HEK293 (cell line): ENCODE measurements around the gene PLXNA3.

Experiments
- WT1 ChIP-seq: fragments of 450-650 bp; formaldehyde crosslinking; IDR thresholded peaks from 2 replicates; pipeline ENCODE4 v1.5.1; 2016; ENCODE audit warnings: missing biosample characterization, missing genetic modification characterization
- YY1 ChIP-seq: fragments of 450-650 bp; formaldehyde crosslinking; IDR thresholded peaks from 2 replicates; pipeline ENCODE4 v1.5.1; 2018; ENCODE audit warnings: missing biosample characterization, missing genetic modification characterization
- TF ChIP-seq, protein P1 (sequence below): fragments of 450-650 bp; formaldehyde crosslinking; IDR thresholded peaks from 2 replicates; pipeline ENCODE4 v1.5.1; 2016; ENCODE audit warnings: missing biosample characterization, missing genetic modification characterization, low read depth

DNA sequence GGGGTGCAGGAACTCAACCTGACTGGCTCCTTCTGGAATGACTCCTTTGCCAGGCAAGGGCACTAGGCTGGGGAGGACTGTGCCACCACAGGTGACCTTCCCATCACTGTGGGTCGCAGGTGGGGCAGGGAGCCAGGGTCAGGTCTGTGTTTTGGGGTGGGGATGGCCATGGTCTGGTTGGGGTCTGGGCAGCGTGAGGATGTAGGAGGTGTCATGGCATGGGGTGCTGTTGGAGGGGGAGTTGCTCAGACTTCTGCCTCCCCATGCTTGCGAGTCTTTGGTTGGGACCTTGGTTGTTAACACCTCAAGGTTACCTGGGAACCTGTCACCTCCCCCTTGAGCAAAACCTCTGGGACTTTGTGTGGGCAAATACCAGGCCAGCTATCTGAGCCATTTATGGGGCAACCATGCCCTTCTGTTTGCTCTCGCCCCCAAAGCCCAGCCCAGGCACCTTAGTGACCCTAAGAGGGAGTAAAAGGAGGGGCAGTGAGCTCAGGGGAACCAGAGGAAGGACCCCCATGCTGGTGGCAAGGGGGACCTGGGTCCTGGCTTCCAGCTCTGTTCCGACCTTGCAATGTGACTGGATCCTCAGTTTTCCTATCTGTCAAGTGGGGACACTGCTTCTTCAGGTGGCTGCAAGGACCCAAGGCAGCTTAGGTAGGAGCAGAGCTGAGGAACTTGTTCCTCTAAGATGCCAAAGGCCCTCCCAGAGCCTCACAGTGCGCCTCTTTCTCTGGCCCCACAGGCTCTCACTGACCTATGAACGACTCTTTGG, 23.5 kb upstream of the PLXNA3 start:
- TF ChIP-seq WT1 (no peak), YY1 (tag by site-specific recombination) (no peak)
- TF ChIP-seq, protein P1, sequence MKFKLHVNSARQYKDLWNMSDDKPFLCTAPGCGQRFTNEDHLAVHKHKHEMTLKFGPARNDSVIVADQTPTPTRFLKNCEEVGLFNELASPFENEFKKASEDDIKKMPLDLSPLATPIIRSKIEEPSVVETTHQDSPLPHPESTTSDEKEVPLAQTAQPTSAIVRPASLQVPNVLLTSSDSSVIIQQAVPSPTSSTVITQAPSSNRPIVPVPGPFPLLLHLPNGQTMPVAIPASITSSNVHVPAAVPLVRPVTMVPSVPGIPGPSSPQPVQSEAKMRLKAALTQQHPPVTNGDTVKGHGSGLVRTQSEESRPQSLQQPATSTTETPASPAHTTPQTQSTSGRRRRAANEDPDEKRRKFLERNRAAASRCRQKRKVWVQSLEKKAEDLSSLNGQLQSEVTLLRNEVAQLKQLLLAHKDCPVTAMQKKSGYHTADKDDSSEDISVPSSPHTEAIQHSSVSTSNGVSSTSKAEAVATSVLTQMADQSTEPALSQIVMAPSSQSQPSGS (tag by site-specific recombination): no peak
